SK-N-SH treated with all-trans-retinoic acid at 6 μM for 48 hours (cell line): Measurements from ENCODE around the gene KLHL14.

Source experiments
- ATAC-seq: fragments of 200-7000 bp; cut with Tn5 transposase; 3 replicates; pipeline ENCODE4 v1.9.1; 2020; ENCODE audit warnings: mild to moderate bottlenecking, moderate library complexity
- ARNTL ChIP-seq: fragments of 450-650 bp; formaldehyde crosslinking; IDR thresholded peaks from 2 replicates; pipeline ENCODE4 v1.5.0; 2020; ENCODE audit warnings: low read depth, mild to moderate bottlenecking, moderate library complexity, borderline replicate concordance
- BACH2 ChIP-seq: fragments of 250-450 bp; sonication (Bioruptor Pico); IDR thresholded peaks from 2 replicates; pipeline ENCODE4 v1.9.0; 2021; ENCODE audit warnings: mild to moderate bottlenecking, borderline replicate concordance
- CSRNP3 ChIP-seq: fragments of 250-450 bp; sonication (Bioruptor Pico); IDR thresholded peaks from 2 replicates; pipeline ENCODE4 v1.5.1; 2021; ENCODE audit warnings: mild to moderate bottlenecking, moderate library complexity
- ESRRG ChIP-seq: fragments of 250-450 bp; sonication (Bioruptor Pico); IDR thresholded peaks from 2 replicates; pipeline ENCODE4 v1.6.1; 2021; ENCODE audit warnings: mild to moderate bottlenecking
- ISL1 ChIP-seq: fragments of 250-450 bp; sonication (Bioruptor Pico); IDR thresholded peaks from 2 replicates; pipeline ENCODE4 v2.1.2; 2022; ENCODE audit warnings: mild to moderate bottlenecking, moderate library complexity
- OSR1 ChIP-seq: fragments of 250-450 bp; sonication (Bioruptor Pico); IDR thresholded peaks from 2 replicates; pipeline ENCODE4 v1.8.0; 2022; ENCODE audit warnings: moderate library complexity, mild to moderate bottlenecking, inconsistent platforms
- PPARA ChIP-seq: fragments of 250-450 bp; sonication (Bioruptor Pico); IDR thresholded peaks from 2 replicates; pipeline ENCODE4 v1.5.0; 2020; ENCODE audit warnings: mild to moderate bottlenecking, borderline replicate concordance
- SNAI2 ChIP-seq: fragments of 250-450 bp; sonication (Bioruptor Pico); IDR thresholded peaks from 2 replicates; pipeline ENCODE4 v1.5.0; 2020; ENCODE audit warnings: mild to moderate bottlenecking, moderate library complexity
- TCF4 ChIP-seq: fragments of 250-450 bp; sonication (Bioruptor Pico); IDR thresholded peaks from 2 replicates; pipeline ENCODE4 v1.8.0; 2021; ENCODE audit warnings: mild to moderate bottlenecking, moderate library complexity, borderline replicate concordance
- TOX ChIP-seq: fragments of 250-450 bp; sonication (Bioruptor Pico); IDR thresholded peaks from 2 replicates; pipeline ENCODE4 v1.8.0; 2021; ENCODE audit warnings: mild to moderate bottlenecking, moderate library complexity, borderline replicate concordance
- TSHZ2 ChIP-seq: fragments of 250-450 bp; sonication (Bioruptor Pico); IDR thresholded peaks from 2 replicates; pipeline ENCODE4 v1.5.0; 2020; ENCODE audit warnings: mild to moderate bottlenecking, moderate library complexity
- ZC3H10 ChIP-seq: fragments of 250-450 bp; sonication (Bioruptor Pico); IDR thresholded peaks from 2 replicates; pipeline ENCODE4 v1.5.1; 2021; ENCODE audit warnings: mild to moderate bottlenecking, moderate library complexity
- ZFP3 ChIP-seq: fragments of 250-450 bp; sonication (Bioruptor Pico); IDR thresholded peaks from 2 replicates; pipeline ENCODE4 v1.5.0; 2020; ENCODE audit warnings: mild to moderate bottlenecking, moderate library complexity
- ZFP30 ChIP-seq: fragments of 450-650 bp; formaldehyde crosslinking; IDR thresholded peaks from 2 replicates; pipeline ENCODE4 v1.5.0; 2022; ENCODE audit warnings: mild to moderate bottlenecking, moderate library complexity
- ZNF565 ChIP-seq: fragments of 450-650 bp; formaldehyde crosslinking; conservative IDR thresholded peaks from 2 replicates; pipeline ENCODE4 v1.5.0; 2020; ENCODE audit warnings: low read depth, mild to moderate bottlenecking, moderate library complexity
- ZNF70 ChIP-seq: fragments of 450-650 bp; formaldehyde crosslinking; IDR thresholded peaks from 2 replicates; pipeline ENCODE4 v1.5.0; 2020; ENCODE audit warnings: mild to moderate bottlenecking, moderate library complexity
- ZNF8 ChIP-seq: fragments of 450-650 bp; formaldehyde crosslinking; IDR thresholded peaks from 2 replicates; pipeline ENCODE4 v1.5.0; 2020; ENCODE audit warnings: mild to moderate bottlenecking, moderate library complexity
- TF ChIP-seq, protein P1 (sequence below): fragments of 250-450 bp; sonication (Bioruptor Pico); IDR thresholded peaks from 2 replicates; pipeline ENCODE4 v1.8.0; 2021; ENCODE audit warnings: low read depth, mild to moderate bottlenecking, moderate library complexity, borderline replicate concordance
- TF ChIP-seq, protein P2 (sequence below): fragments of 250-450 bp; sonication (Bioruptor Pico); IDR thresholded peaks from 2 replicates; pipeline ENCODE4 v1.8.0; 2020; ENCODE audit warnings: mild to moderate bottlenecking, moderate library complexity, borderline replicate concordance
- TF ChIP-seq, protein P3 (sequence below): fragments of 250-450 bp; sonication (Bioruptor Pico); IDR thresholded peaks from 2 replicates; pipeline ENCODE4 v1.5.1; 2020; ENCODE audit warnings: low read depth, mild to moderate bottlenecking, moderate library complexity

The KLHL14 gene, protein sequence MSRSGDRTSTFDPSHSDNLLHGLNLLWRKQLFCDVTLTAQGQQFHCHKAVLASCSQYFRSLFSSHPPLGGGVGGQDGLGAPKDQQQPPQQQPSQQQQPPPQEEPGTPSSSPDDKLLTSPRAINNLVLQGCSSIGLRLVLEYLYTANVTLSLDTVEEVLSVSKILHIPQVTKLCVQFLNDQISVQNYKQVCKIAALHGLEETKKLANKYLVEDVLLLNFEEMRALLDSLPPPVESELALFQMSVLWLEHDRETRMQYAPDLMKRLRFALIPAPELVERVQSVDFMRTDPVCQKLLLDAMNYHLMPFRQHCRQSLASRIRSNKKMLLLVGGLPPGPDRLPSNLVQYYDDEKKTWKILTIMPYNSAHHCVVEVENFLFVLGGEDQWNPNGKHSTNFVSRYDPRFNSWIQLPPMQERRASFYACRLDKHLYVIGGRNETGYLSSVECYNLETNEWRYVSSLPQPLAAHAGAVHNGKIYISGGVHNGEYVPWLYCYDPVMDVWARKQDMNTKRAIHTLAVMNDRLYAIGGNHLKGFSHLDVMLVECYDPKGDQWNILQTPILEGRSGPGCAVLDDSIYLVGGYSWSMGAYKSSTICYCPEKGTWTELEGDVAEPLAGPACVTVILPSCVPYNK

GRCh38 chr18:32772581-32773381, at the start of gene KLHL14:
KLHL14 (minus strand) TSS chr18:32773023; CDS start chr18:32770591, 2,432 bp downstream.
- no peak for ATAC-seq
- no peak for TF ChIP-seq SNAI2 (CRISPR knock-in tag)
- no peak for TF ChIP-seq CSRNP3
- TF ChIP-seq, protein P1, sequence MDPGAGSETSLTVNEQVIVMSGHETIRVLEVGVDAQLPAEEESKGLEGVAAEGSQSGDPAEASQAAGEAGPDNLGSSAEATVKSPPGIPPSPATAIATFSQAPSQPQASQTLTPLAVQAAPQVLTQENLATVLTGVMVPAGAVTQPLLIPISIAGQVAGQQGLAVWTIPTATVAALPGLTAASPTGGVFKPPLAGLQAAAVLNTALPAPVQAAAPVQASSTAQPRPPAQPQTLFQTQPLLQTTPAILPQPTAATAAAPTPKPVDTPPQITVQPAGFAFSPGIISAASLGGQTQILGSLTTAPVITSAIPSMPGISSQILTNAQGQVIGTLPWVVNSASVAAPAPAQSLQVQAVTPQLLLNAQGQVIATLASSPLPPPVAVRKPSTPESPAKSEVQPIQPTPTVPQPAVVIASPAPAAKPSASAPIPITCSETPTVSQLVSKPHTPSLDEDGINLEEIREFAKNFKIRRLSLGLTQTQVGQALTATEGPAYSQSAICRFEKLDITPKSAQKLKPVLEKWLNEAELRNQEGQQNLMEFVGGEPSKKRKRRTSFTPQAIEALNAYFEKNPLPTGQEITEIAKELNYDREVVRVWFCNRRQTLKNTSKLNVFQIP (CRISPR knock-in tag) = no peak
- no peak for TF ChIP-seq ESRRG (CRISPR knock-in tag)
- no peak for TF ChIP-seq TOX (CRISPR knock-in tag)
- TF ChIP-seq ZFP30 = no peak
- no peak for TF ChIP-seq BACH2 (CRISPR knock-in tag)
- TF ChIP-seq ISL1 (CRISPR knock-in tag) = no peak
- TF ChIP-seq ZNF70 (CRISPR knock-in tag) = no peak
- TF ChIP-seq ZNF8 (CRISPR knock-in tag) = no peak
- TF ChIP-seq OSR1 (CRISPR knock-in tag) = no peak
- TF ChIP-seq PPARA (CRISPR knock-in tag) = no peak
- TF ChIP-seq, protein P2, sequence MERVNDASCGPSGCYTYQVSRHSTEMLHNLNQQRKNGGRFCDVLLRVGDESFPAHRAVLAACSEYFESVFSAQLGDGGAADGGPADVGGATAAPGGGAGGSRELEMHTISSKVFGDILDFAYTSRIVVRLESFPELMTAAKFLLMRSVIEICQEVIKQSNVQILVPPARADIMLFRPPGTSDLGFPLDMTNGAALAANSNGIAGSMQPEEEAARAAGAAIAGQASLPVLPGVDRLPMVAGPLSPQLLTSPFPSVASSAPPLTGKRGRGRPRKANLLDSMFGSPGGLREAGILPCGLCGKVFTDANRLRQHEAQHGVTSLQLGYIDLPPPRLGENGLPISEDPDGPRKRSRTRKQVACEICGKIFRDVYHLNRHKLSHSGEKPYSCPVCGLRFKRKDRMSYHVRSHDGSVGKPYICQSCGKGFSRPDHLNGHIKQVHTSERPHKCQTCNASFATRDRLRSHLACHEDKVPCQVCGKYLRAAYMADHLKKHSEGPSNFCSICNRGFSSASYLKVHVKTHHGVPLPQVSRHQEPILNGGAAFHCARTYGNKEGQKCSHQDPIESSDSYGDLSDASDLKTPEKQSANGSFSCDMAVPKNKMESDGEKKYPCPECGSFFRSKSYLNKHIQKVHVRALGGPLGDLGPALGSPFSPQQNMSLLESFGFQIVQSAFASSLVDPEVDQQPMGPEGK (CRISPR knock-in tag) = no peak
- no peak for TF ChIP-seq ZFP3 (CRISPR knock-in tag)
- no peak for TF ChIP-seq TSHZ2 (CRISPR knock-in tag)
- TF ChIP-seq, all 23 proteins: peak for 0

- ATAC-seq = no peak
- no peak for TF ChIP-seq BACH2 (CRISPR knock-in tag)
- TF ChIP-seq ZFP30 = no peak
- no peak for TF ChIP-seq ZC3H10 (CRISPR knock-in tag)
- no peak for TF ChIP-seq ZFP3 (CRISPR knock-in tag)
- no peak for TF ChIP-seq ZNF70 (CRISPR knock-in tag)
- TF ChIP-seq PPARA (CRISPR knock-in tag) = no peak
- TF ChIP-seq, protein P2 (CRISPR knock-in tag) = no peak
- TF ChIP-seq TOX (CRISPR knock-in tag) = no peak
- TF ChIP-seq, protein P3, sequence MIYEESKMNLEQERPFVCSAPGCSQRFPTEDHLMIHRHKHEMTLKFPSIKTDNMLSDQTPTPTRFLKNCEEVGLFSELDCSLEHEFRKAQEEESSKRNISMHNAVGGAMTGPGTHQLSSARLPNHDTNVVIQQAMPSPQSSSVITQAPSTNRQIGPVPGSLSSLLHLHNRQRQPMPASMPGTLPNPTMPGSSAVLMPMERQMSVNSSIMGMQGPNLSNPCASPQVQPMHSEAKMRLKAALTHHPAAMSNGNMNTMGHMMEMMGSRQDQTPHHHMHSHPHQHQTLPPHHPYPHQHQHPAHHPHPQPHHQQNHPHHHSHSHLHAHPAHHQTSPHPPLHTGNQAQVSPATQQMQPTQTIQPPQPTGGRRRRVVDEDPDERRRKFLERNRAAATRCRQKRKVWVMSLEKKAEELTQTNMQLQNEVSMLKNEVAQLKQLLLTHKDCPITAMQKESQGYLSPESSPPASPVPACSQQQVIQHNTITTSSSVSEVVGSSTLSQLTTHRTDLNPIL (CRISPR knock-in tag) = no peak
- no peak for TF ChIP-seq ARNTL (CRISPR knock-in tag)
- TF ChIP-seq, protein P1 (CRISPR knock-in tag) = no peak
- TF ChIP-seq CSRNP3 = no peak
- TF ChIP-seq ZNF565 (CRISPR knock-in tag) = no peak
- TF ChIP-seq TCF4 = no peak
- no peak for TF ChIP-seq ZNF8 (CRISPR knock-in tag)
Measured at GRCh38 chr18:32822197-32822596, 49.4 kb upstream of the KLHL14 start.
